ENCODE results near the gene TNRC6B.

DNA sequence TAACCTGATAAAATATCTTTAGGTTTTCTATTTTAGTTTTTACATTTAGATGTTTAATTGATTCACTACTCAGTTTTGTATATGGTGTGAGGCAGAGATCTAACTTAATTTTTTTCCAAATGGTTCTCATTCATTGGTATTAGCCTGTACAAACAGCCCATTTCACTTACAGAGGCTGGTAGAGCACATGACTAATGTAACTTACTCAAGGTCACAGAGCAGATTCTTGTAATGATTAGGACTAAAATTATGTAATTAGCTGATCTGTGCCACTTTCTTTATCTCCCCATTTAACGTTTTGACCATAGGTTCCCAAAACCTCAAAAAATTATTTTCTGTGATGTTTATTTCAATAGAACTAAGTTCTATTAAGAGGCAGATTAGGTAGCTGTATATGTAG, 16.5 kb upstream of the TNRC6B start:
- TF ChIP-seq POLR2AphosphoS5 (IDR thresholded peaks at IDR 0.05) (no peak), POLR2A (IDR thresholded peaks at IDR 0.05; ENCODE audit: low read depth) (no peak)
- TF ChIP-seq, protein P1, sequence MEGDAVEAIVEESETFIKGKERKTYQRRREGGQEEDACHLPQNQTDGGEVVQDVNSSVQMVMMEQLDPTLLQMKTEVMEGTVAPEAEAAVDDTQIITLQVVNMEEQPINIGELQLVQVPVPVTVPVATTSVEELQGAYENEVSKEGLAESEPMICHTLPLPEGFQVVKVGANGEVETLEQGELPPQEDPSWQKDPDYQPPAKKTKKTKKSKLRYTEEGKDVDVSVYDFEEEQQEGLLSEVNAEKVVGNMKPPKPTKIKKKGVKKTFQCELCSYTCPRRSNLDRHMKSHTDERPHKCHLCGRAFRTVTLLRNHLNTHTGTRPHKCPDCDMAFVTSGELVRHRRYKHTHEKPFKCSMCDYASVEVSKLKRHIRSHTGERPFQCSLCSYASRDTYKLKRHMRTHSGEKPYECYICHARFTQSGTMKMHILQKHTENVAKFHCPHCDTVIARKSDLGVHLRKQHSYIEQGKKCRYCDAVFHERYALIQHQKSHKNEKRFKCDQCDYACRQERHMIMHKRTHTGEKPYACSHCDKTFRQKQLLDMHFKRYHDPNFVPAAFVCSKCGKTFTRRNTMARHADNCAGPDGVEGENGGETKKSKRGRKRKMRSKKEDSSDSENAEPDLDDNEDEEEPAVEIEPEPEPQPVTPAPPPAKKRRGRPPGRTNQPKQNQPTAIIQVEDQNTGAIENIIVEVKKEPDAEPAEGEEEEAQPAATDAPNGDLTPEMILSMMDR (IDR thresholded peaks at IDR 0.05) = no peak
